Fibroblast of lung (primary cell): Measurements from ENCODE around the gene EFHC1.

Experiments
- CTCF ChIP-seq, 2 donors: IDR thresholded peaks in 1 of 2; conservative IDR thresholded peaks in 1 of 2; 1 replicate in 1 of 2; 2 replicates in 1 of 2; pipeline ENCODE4 v1.5.1; 2011 to 2012; ENCODE audit warnings: low read length in 2 of 2, control low read depth in 1 of 2, inconsistent platforms in 1 of 2, low read depth in 1 of 2, mild to moderate bottlenecking in 1 of 2
- EZH2 ChIP-seq: IDR thresholded peaks from 2 replicates; pipeline ENCODE4 v1.5.1; 2012; ENCODE audit warnings: low read length, control low read depth, mild to moderate bottlenecking; ENCODE audit errors: missing control alignments

- TF ChIP-seq CTCF (conservative IDR thresholded peaks at IDR 0.05 in 1 of 2, IDR thresholded peaks at IDR 0.05 in 1 of 2; ENCODE audit: low read depth in 1 of 2, low read length in 2 of 2) = no peak
- no peak for TF ChIP-seq EZH2
Observed at GRCh38 chr6:52523378-52524142, 103.4 kb downstream of the EFHC1 start.
